Gastrocnemius medialis (tissue), 4 donors: ENCODE results near the gene UBE2J1.

ENCODE experiments used
- CTCF ChIP-seq, 5 experiments: fragments of 450-650 bp in 3 of 5; fragments of 200-600 bp in 2 of 5; sonication (generic) in 2 of 5; IDR thresholded peaks in 4 of 5; conservative IDR thresholded peaks in 1 of 5; 1 replicate in 4 of 5; 2 replicates in 1 of 5; pipeline ENCODE4 v1.5.1; 2016 to 2019; ENCODE audit warnings: antibody characterized with exemption in 5 of 5, mild to moderate bottlenecking in 3 of 5, moderate library complexity in 3 of 5
- POLR2A ChIP-seq, 2 donors: fragments of 450-650 bp; IDR thresholded peaks; one replicate each; pipeline ENCODE4 v1.6.1; 2017; ENCODE audit warnings: antibody characterized with exemption in 2 of 2, mild to moderate bottlenecking in 2 of 2, moderate library complexity in 2 of 2

DNA sequence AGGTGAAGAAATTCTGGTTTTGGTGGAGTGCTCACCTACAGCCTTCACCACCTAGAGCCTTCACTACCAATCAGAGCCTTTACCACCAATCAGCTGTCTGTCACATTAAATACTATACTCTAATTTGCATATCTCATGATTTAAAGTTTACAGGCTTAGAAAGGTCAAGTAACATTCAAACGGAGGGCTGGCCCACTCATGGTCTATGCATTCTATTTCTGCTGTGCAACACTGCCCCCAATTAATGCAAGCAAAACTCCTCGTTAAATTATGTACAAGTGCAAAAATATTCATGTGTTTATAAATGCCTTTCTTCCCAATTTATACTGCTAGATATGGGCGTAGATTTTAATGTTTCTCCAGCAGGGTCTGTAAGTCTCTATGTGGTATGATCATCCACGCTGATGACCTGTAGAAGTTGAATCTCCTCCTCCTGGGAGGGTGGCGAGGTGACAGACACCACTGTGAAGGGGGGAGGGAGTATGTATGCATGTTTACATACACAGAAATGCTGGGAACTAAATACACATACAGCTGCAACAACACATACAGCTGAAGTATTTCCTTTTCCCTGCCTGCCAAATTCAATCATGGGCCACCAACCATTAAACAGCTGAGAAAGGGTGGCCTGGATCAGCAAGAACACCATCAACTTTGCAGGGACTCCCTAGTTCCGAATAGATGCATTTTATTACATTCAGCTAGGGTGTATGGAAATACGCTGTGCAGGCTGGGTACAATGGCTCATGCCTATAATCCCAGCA lies 46.4 kb upstream of the UBE2J1 start:
- no peak for TF ChIP-seq CTCF (IDR thresholded peaks at IDR 0.05 in 4 of 5, conservative IDR thresholded peaks at IDR 0.05 in 1 of 5)
- TF ChIP-seq POLR2A (IDR thresholded peaks at IDR 0.05), result no peak
